GM19452 (cell line): Measurements from ENCODE around the gene CFAP141.
"Not testable (repeated sequence)": the region's sequence is repeated elsewhere in the genome, so short reads cannot be mapped to it uniquely, and the experiment has no call there.

Experiments used
- ATAC-seq: cut with Tn5 transposase; IDR thresholded peaks from one replicate; pipeline ENCODE4 v1.9.1; 2021; ENCODE audit not compliant: unreplicated experiment

Gene CFAP141

DNA sequence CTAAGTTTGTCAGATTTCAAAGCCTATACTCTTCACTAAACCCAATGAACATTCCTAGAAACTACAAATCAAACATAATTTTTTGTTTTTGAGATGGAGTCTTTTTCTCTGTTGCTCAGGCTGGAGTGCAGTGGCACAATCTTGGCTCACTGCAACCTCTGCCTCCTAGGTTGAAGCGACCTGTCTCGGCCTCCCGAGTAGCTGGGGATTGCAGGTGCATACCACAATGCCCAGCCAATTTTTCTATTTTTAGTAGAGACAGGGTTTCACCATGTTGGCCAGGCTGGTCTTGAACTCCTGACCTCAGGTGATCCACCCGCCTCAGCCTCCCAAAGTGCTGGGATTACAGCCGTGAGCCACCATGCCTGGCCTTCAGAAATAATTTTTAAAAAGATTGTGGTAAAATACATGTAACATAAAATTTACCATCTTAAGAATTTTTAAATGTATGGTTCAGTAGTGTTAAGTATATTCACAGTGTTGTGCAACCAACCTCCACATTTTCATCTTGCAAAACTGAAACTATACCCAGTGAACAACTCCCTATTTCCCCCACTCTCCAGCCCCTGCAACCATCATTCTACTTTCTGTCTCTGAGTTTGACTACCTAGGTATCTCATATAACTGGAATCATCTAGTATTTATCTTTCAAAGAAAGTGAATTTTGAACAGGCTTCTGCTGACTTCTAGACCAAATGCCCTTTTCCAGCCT lies 2.7 kb upstream of the CFAP141 start:
- no peak for ATAC-seq

- no peak for ATAC-seq
These were observed 1.1 kb upstream of the CFAP141 start for GRCh38 chr1:154207262-154207661.

GRCh38 chr1:154205778-154206177 lies 355 bp downstream of the CFAP141 start:
- ATAC-seq: not testable (repeated sequence)

GRCh38 chr1:154199563-154199879 lies 6.6 kb downstream of the CFAP141 start:
- no peak for ATAC-seq

DNA sequence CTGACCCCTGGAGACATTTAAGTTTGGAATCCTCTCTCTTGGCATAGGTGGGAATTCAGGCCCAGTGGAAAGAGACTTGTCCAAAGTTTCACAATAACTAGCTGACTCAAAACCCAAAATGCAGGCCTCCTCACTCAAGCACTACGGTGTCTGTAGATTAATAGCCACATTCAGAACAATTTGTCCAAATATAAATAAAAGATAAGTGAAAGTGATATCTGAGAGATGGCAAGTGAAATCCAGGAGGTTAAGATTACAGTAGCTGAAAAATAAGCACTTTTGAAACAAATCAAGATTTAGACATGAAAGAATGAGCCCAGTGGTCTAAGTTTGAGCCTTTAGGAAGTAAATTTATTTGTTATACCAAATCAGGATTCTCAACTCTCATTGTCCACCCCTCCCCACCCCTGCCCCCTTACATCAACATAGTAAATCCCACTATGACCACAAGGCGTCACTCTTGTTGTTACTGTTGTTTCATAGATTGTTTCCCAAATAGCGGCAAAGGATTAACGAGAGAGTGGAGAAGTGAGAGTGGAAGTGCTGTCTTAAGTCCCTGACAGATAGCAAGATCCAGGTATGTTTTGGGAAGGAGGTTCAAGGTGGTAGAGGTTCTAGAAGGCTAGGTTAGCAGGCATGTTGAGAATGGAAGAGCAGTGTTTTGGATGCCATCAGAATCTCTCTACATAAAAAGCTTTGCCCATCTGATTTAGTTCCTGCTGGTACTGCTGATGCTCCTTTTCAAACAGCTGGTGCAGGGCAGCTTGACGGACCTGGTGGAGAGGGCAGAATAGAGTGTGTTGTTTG lies 7.2 kb downstream of the CFAP141 start:
- no peak for ATAC-seq

DNA sequence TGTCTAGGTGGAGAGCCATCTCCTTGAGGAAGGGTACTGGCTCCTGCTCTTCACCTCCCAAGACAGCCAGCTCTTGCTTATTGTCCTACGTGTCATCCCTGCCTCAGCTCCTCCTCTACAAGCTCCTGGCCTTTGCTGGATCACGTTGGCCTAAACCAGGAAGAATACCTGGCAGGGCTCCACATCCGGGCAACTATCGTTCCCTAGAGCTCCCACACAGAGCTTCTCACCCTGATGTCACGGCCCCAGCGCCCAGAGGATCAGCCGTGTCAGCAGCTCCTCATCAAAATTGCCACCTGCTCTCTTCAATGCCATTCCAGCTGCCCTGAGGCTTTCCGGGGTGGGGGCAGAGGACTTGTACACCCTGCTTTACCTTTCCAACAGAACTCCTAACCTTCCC lies 12.3 kb downstream of the CFAP141 start:
- ATAC-seq: no peak

DNA sequence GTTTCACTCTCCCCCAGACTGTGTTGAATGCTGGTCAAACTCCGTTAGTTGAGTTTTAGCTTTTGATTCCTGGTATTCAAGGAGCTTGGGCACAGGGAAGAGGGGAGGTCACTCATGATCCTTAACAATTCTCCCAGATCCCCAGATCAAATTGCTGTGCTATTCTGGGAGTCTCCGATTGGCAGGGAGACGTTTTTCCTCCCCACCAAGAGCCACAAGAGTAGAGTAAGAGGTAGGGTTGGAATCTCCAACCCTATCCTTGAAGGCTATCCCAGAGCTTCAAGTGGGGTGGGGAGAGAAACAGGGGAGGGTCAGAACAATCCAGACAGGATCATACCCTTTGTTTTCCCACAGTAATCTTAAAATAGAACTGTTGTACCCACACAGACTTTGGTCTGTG lies 13.7 kb downstream of the CFAP141 start:
- ATAC-seq: no peak

DNA sequence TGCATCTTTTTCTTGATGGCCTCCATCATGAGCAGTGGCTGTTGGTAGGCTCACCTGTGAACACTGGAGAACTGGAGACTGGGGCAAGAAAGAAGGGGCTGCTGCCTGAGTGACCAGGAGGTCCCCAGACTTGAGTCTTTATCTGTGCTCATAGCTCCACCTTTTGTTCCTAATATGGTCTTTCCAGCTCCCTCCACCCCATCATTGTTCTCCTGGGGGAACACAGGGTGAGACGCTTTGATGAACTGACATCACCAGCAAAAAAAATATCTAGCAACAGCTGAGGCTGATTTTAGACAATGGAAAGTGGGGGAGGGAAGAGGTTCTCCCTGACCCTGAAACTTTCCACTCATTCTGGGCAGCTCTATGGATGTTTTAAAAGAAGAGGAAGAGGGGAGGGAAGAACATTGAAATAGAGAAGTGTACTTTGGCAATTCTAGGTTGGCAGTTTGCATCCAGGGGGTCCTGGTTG lies 14.1 kb downstream of the CFAP141 start, which contains the start of gene TPM3:
TSS of gene TPM3 (minus strand) at position 111 of the 472 bp plus-strand sequence. CDS start at position 29, 82 bp downstream.
- ATAC-seq: no peak

DNA sequence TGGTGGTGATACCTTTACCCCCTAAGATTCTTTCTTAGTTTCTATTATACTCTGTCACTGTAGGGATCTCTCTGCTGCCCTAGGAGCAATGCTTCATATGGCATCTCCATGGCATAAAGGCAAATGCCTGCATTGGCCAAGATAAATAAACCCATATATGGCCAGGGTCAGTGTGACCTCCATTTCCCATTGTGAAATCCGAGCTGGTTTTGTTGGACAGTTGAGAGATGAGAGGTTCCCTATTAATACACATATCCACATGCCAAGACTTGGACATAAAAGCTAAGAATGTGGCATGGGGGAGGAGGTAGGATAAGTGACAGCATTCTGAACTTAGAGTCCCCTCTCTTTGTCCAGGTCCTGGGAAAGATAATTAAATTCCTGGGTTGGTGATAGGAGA lies 15.6 kb downstream of the CFAP141 start:
- ATAC-seq: no peak

DNA sequence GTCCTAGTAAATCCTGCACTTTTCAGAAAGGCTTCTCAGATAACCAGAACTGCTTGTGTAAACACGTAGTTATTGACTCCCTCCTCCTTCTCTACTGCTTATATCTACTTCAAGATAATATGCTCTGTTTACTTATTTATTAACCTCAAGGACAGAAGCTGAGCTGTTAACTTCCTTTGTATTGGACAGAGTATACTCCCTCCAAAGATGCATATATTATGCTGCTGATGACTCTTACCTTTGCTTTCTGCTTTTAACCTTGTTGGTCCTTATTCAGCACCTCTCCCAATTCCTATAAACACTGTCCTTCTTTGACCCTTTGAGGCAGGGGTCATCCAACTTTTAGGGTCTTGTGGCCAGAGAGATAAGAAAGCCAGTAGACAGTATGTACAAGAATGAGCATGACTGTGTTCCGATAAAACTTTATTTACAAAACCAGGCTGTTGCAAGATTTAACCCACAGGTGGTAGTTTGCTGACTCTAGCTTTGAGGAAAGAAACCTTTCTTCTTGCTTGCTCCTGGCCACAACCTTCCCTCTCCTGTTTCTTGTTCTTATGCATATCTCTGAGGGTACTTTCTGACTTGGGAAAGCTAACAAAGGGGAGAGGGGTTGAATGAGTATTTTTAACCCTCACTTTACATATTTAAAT lies 19.2 kb downstream of the CFAP141 start:
- no peak for ATAC-seq

- no peak for ATAC-seq
These were observed 20.0 kb downstream of the CFAP141 start for GRCh38 chr1:154186177-154186576.

GRCh38 chr1:154183046-154183915 lies 22.9 kb downstream of the CFAP141 start:
- peak; percentile 56 for ATAC-seq

- ATAC-seq: peak; percentile 59
These were observed 23.6 kb downstream of the CFAP141 start for GRCh38 chr1:154182344-154183045.

- no peak for ATAC-seq
These were observed 24.2 kb downstream of the CFAP141 start for GRCh38 chr1:154181944-154182343.

GRCh38 chr1:154179946-154180687 lies 26.0 kb downstream of the CFAP141 start:
- ATAC-seq: no peak

- no peak for ATAC-seq
These were observed 27.0 kb downstream of the CFAP141 start for GRCh38 chr1:154178911-154179811.

DNA sequence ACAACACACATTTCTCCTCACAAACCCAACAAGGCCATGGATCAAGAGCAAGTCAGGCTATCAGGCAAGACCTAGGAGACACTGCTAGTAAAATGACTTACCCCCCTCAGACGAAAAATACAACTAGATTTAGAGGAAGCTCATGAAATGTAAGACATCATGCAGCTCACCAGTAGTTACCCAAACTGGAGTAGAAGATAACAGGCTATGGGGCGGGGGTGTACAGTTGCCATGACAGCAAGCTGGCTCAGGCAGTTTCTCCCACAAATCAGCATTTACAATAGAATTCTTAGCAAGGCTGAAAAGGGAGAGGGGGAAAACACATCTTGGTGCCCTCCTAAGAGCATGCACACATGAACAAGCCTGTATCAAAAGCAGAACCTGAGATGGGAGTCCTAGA lies 28.1 kb downstream of the CFAP141 start:
- ATAC-seq: no peak

DNA sequence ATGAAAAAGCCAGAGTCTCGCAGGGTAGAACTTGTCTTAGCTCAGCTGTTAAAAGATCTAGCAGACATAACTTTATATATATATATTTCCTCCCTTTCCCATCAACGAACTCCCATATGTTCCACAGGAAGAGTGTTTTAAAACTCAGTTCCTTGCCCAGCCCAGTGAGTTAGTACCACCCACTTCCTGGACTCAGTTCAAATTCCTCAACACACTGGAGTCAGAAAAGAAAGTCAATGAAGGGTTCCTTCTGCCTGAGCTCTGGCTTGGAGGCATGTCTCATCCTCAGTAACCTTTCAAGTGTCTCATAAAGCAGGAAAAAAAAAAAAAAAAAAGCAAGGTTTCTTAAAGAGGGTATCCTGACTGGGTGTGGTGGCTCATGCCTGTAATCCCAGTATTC lies 29.8 kb downstream of the CFAP141 start:
- no peak for ATAC-seq

DNA sequence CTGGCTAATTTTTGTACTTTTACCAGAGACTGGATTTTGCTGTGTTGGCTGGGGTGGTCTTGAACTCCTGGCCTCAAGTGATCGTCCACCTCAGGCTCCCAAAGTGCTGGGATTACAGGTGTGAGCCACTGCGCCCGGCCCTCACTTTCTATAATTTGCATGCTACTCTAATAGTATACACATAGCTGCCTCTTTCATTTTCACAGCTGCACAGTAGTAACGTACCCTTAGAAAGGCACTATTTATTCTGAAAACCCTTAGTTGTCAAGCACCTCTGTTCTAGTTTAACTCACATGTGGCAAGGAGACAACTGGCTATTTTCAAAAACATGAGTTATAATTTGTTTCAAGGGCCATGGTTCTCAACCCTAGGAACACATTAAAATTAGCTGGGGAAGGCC lies 31.5 kb downstream of the CFAP141 start:
- no peak for ATAC-seq
